ENCODE results near the gene NCOA1. TPM values are rescaled to one million over a fixed set of nuclear protein-coding genes. Genes with fewer than 3 reads are reported as not detected.
"Not testable (repeated sequence)": the region's sequence is repeated elsewhere in the genome, so short reads cannot be mapped to it uniquely, and the experiment has no call there.

NCOA1 gene
- polyA plus RNA-seq, 3 donors = 7.3 to 30.2 (median 10.2) TPM

DNA sequence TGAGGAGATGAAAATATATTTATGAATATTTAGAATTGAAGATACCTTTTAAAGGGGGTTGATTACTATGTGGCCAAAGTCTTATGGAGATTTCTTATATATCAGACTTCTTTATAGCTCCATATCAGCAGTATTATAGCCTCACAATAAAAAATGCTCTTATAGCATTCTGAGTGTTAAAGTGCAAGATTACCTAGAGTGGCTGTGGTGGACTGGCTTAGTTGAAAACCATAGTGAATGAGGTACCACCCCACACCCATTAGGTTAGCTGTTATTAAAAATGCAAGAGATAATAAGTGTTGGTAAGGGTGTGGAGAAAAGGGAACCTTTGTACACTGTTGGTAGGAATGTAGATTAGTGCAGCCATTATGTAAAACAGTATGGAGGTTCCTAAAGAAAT is 39.7 kb downstream of the NCOA1 start:
- Mint-ChIP-seq H3K27me3 (ENCODE audit: low read depth in 3 of 3) (no peaks in the 10 kb centered on the region), H3K36me3 (peaks cover 6 to 16% of the 10 kb centered on the region in 2 donors), H3K9me3 (peaks cover 19 to 44% (median 24%) of the 10 kb centered on the region in 7 donors), H3K4me3 (no peak overlapping the region), H3K4me1 (peaks cover 1% of the 10 kb centered on the region), H3K27ac (no peak overlapping the region)
- TF ChIP-seq, protein P1, sequence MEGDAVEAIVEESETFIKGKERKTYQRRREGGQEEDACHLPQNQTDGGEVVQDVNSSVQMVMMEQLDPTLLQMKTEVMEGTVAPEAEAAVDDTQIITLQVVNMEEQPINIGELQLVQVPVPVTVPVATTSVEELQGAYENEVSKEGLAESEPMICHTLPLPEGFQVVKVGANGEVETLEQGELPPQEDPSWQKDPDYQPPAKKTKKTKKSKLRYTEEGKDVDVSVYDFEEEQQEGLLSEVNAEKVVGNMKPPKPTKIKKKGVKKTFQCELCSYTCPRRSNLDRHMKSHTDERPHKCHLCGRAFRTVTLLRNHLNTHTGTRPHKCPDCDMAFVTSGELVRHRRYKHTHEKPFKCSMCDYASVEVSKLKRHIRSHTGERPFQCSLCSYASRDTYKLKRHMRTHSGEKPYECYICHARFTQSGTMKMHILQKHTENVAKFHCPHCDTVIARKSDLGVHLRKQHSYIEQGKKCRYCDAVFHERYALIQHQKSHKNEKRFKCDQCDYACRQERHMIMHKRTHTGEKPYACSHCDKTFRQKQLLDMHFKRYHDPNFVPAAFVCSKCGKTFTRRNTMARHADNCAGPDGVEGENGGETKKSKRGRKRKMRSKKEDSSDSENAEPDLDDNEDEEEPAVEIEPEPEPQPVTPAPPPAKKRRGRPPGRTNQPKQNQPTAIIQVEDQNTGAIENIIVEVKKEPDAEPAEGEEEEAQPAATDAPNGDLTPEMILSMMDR (IDR thresholded peaks at IDR 0.05) = no peak
- Histone ChIP-seq H2AFZ (ENCODE audit: insufficient read depth, low read depth, low read length, poor library complexity, severe bottlenecking) (no peak overlapping the region), H3K4me3 (replicated peaks in 1 of 3; ENCODE audit: low read depth in 2 of 3, low read length in 3 of 3) (no peak overlapping the region), H3K9me3 (replicated peaks in 1 of 2; ENCODE audit: control insufficient read depth in 1 of 2, insufficient read depth in 1 of 2, low read length in 2 of 2) (peaks cover 12 to 15% of the 10 kb centered on the region in 2 donors), H3K27me3 (ENCODE audit: control insufficient read depth in 2 of 2, insufficient read depth in 2 of 2, low read length in 2 of 2) (no peaks in the 10 kb centered on the region), H4K20me1 (ENCODE audit: insufficient read depth, low read length) (peaks cover 65% of the 10 kb centered on the region), H3K27ac (ENCODE audit: low read depth in 1 of 2, low read length in 2 of 2) (no peak overlapping the region), H3K36me3 (replicated peaks in 1 of 2; ENCODE audit: control insufficient read depth in 1 of 2, insufficient read depth in 2 of 2, low read length in 2 of 2) (no peaks in the 10 kb centered on the region), H3K4me2 (replicated peaks; ENCODE audit: extremely low read depth, low read length, poor library complexity, severe bottlenecking) (no peak overlapping the region), H3K79me2 (ENCODE audit: insufficient read depth, low read length) (peaks cover 55% of the 10 kb centered on the region), H3K4me1 (ENCODE audit: control insufficient read depth in 1 of 2, insufficient read depth in 2 of 2, low read length in 2 of 2) (no peaks in the 10 kb centered on the region), H3K9ac (ENCODE audit: insufficient read depth, low read length, poor library complexity, severe bottlenecking) (no peak overlapping the region)
- intact Hi-C loops (cut with micrococcal nuclease) = no loop called here
- DNase-seq = no peak

DNA sequence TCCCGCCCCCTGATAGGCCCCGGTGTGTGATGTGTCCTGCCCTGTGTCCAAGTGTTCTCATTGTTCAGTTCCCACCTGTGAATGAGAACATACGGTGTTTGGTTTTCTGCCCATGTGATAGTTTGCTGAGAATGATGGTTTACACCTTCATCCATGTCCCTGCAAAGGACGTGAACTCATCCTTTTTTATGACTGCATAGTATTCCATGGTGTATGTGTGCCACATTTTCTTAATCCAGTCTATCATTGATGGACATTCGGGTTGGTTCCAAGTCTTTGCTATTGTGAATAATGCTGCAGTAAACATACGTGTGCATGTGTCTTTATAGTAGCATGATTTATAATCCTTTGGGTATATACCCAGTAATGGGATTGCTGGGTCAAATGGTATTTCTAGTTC is 40.6 kb downstream of the NCOA1 start:
- Mint-ChIP-seq H3K9me3 (peaks cover 19 to 47% (median 24%) of the 10 kb centered on the region in 7 donors), H3K36me3 (peaks cover 8 to 17% of the 10 kb centered on the region in 2 donors)
- H3K4me3 ChIP-seq (replicated peaks in 1 of 3; ENCODE audit: low read depth in 2 of 3, low read length in 3 of 3); intact Hi-C loops (cut with micrococcal nuclease); H3K27ac Mint-ChIP-seq; H3K36me3 ChIP-seq (replicated peaks in 1 of 2; ENCODE audit: control insufficient read depth in 1 of 2, insufficient read depth in 2 of 2, low read length in 2 of 2); DNase-seq; H3K4me2 ChIP-seq (replicated peaks; ENCODE audit: extremely low read depth, low read length, poor library complexity, severe bottlenecking); H3K4me1 Mint-ChIP-seq; H3K4me3 Mint-ChIP-seq; H3K27ac ChIP-seq (ENCODE audit: low read depth in 1 of 2, low read length in 2 of 2); H3K27me3 Mint-ChIP-seq (ENCODE audit: low read depth in 3 of 3); H3K4me1 ChIP-seq (ENCODE audit: control insufficient read depth in 1 of 2, insufficient read depth in 2 of 2, low read length in 2 of 2); H3K27me3 ChIP-seq (ENCODE audit: control insufficient read depth in 2 of 2, insufficient read depth in 2 of 2, low read length in 2 of 2); H3K9ac ChIP-seq (ENCODE audit: insufficient read depth, low read length, poor library complexity, severe bottlenecking); H2AFZ ChIP-seq (ENCODE audit: insufficient read depth, low read depth, low read length, poor library complexity, severe bottlenecking): not testable (repeated sequence)
- no CpG with 5 or more reads among the region's 6 CpGs for WGBS (ENCODE audit: insufficient coverage)
- Histone ChIP-seq H3K79me2 (ENCODE audit: insufficient read depth, low read length) (peaks cover 52% of the 10 kb centered on the region), H3K9me3 (replicated peaks in 1 of 2; ENCODE audit: control insufficient read depth in 1 of 2, insufficient read depth in 1 of 2, low read length in 2 of 2) (peaks cover 12 to 15% of the 10 kb centered on the region in 2 donors), H4K20me1 (ENCODE audit: insufficient read depth, low read length) (peaks cover 65% of the 10 kb centered on the region)

DNA sequence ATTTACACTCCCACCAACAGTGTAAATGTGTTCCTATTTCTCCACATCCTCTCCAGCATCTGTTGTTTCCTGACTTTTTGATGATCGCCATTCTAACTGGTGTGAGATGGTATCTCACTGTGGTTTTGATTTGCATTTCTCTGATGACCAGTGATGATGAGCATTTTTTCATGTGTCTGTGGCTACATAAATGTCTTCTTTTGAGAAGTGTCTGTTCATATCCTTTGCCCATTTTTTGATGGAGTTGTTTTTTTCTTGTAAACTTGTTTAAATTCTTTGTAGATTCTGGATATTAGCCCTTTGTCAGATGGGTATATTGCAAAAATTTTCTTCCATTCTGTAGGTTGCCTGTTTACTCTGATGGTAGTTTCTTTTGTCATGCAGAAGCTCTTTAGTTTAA is 41.0 kb downstream of the NCOA1 start:
- H3K4me3 Mint-ChIP-seq; H3K27ac Mint-ChIP-seq; H3K27me3 Mint-ChIP-seq (ENCODE audit: low read depth in 3 of 3); H3K9ac ChIP-seq (ENCODE audit: insufficient read depth, low read length, poor library complexity, severe bottlenecking); H3K36me3 ChIP-seq (replicated peaks in 1 of 2; ENCODE audit: control insufficient read depth in 1 of 2, insufficient read depth in 2 of 2, low read length in 2 of 2); H3K4me3 ChIP-seq (replicated peaks in 1 of 3; ENCODE audit: low read depth in 2 of 3, low read length in 3 of 3); H3K27me3 ChIP-seq (ENCODE audit: control insufficient read depth in 2 of 2, insufficient read depth in 2 of 2, low read length in 2 of 2); H3K4me1 Mint-ChIP-seq; H2AFZ ChIP-seq (ENCODE audit: insufficient read depth, low read depth, low read length, poor library complexity, severe bottlenecking); H3K4me2 ChIP-seq (replicated peaks; ENCODE audit: extremely low read depth, low read length, poor library complexity, severe bottlenecking); DNase-seq; H3K4me1 ChIP-seq (ENCODE audit: control insufficient read depth in 1 of 2, insufficient read depth in 2 of 2, low read length in 2 of 2); intact Hi-C loops (cut with micrococcal nuclease); H3K27ac ChIP-seq (ENCODE audit: low read depth in 1 of 2, low read length in 2 of 2): not testable (repeated sequence)
- H3K9me3 Mint-ChIP-seq = peaks cover 19 to 47% (median 24%) of the 10 kb centered on the region in 7 donors
- Histone ChIP-seq H4K20me1 (ENCODE audit: insufficient read depth, low read length) (peaks cover 65% of the 10 kb centered on the region), H3K9me3 (replicated peaks in 1 of 2; ENCODE audit: control insufficient read depth in 1 of 2, insufficient read depth in 1 of 2, low read length in 2 of 2) (peaks cover 12 to 15% of the 10 kb centered on the region in 2 donors), H3K79me2 (ENCODE audit: insufficient read depth, low read length) (peaks cover 50% of the 10 kb centered on the region)
- WGBS (ENCODE audit: insufficient coverage) = no CpG with 5 or more reads among the region's 1 CpG
- H3K36me3 Mint-ChIP-seq = peaks cover 11 to 21% of the 10 kb centered on the region in 2 donors

DNA sequence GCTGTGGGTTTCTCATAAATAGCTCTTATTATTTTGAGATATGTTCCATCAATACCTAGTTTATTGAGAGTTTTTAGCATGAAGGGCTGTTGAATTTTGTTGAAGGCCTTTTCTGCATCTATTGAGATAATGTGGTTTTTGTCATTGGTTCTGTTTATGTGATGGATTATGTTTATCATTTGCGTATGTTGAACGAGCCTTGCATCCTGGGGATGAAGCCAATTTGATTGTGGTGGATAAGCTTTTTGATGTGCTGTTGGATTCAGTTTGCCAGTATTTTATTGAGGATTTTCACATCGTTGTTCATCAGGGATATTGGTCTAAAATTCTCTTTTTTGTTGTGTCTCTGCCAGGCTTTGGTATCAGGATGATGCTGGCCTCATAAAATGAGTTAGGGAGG is 42.5 kb downstream of the NCOA1 start:
- H3K4me2 ChIP-seq (replicated peaks; ENCODE audit: extremely low read depth, low read length, poor library complexity, severe bottlenecking); H2AFZ ChIP-seq (ENCODE audit: insufficient read depth, low read depth, low read length, poor library complexity, severe bottlenecking); H3K4me1 Mint-ChIP-seq; H3K4me1 ChIP-seq (ENCODE audit: control insufficient read depth in 1 of 2, insufficient read depth in 2 of 2, low read length in 2 of 2); intact Hi-C loops (cut with micrococcal nuclease); H3K36me3 ChIP-seq (replicated peaks in 1 of 2; ENCODE audit: control insufficient read depth in 1 of 2, insufficient read depth in 2 of 2, low read length in 2 of 2); H3K27ac ChIP-seq (ENCODE audit: low read depth in 1 of 2, low read length in 2 of 2); DNase-seq; H3K4me3 Mint-ChIP-seq; H3K9ac ChIP-seq (ENCODE audit: insufficient read depth, low read length, poor library complexity, severe bottlenecking); H3K27me3 ChIP-seq (ENCODE audit: control insufficient read depth in 2 of 2, insufficient read depth in 2 of 2, low read length in 2 of 2); H3K27me3 Mint-ChIP-seq (ENCODE audit: low read depth in 3 of 3); H3K4me3 ChIP-seq (replicated peaks in 1 of 3; ENCODE audit: low read depth in 2 of 3, low read length in 3 of 3); H3K27ac Mint-ChIP-seq: not testable (repeated sequence)
- Histone ChIP-seq H4K20me1 (ENCODE audit: insufficient read depth, low read length) (peaks cover 63% of the 10 kb centered on the region), H3K9me3 (replicated peaks in 1 of 2; ENCODE audit: control insufficient read depth in 1 of 2, insufficient read depth in 1 of 2, low read length in 2 of 2) (peaks cover 9 to 15% of the 10 kb centered on the region in 2 donors), H3K79me2 (ENCODE audit: insufficient read depth, low read length) (peaks cover 36% of the 10 kb centered on the region)
- Mint-ChIP-seq H3K9me3 (peaks cover 15 to 47% (median 26%) of the 10 kb centered on the region in 7 donors), H3K36me3 (peaks cover 13 to 25% of the 10 kb centered on the region in 2 donors)
- WGBS (ENCODE audit: insufficient coverage) = 100% methylated on average over 2 of the region's 3 CpGs

Data from CD14-positive monocyte (primary cell).